ENCODE measurements around the gene NUDT6.

- no peak for TF ChIP-seq EZH2 (IDR thresholded peaks at IDR 0.05; ENCODE audit: insufficient read depth, low read length)
- no peak for TF ChIP-seq CTCF (IDR thresholded peaks at IDR 0.05; ENCODE audit: insufficient read depth, low read depth, low read length)
Measured at GRCh38 chr4:122873821-122874593, 48.4 kb downstream of the NUDT6 start.

Data from astrocyte (in vitro differentiated cells and primary cell).